ENCODE results near the gene AMOTL2. TPM values are rescaled to one million over a fixed set of nuclear protein-coding genes. Genes with fewer than 3 reads are reported as not detected.

AMOTL2 gene
- total RNA-seq, 2 experiments from 2014 or later = not detected

DNA sequence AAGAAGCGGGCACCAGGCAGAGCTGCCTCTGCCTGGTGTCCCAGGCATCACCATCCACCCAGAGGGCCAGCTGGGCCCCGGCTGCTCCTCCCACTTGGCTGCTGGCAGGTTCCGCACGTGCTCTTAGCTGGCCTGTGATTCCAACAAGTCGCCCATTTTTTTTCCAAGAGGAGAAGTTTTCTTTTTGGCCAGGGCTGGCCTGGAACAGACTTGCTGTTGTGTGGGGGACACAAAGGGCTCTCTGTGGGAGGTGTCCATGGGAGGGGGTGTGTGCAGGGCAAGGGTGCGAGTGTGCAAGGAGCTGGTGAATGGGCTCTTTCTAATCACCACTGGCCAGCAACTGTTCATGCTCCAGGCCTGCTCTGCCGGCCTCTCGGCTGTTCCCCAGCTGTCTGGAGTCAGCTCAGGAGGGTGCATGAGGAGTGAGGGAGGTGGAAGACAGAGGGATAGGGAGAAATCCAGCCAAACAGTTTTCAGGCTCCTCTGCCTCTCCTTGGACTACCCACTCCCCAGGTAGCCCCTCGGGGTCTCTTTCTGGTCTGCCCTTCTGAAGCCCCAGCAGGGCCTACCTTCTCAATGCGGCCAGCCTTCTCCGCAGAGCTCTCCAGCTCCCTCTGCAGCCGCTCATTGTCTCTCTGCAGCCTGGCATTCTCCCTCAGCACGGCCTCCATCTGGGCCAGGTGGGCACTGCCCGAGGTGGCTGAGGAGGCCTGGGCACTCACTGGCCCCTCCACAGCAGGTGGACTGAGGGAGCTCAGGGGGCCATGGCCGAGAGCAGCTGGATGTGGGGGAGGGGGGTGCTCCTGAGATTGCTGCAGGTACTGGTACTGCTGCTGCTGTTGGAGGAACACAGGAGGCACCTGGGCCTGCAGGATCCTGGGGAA, 7.1 kb downstream of the AMOTL2 start:
- no peak overlapping the region for H3K27ac Mint-ChIP-seq
- ATAC-seq (ENCODE audit: low read depth) = no peak

DNA sequence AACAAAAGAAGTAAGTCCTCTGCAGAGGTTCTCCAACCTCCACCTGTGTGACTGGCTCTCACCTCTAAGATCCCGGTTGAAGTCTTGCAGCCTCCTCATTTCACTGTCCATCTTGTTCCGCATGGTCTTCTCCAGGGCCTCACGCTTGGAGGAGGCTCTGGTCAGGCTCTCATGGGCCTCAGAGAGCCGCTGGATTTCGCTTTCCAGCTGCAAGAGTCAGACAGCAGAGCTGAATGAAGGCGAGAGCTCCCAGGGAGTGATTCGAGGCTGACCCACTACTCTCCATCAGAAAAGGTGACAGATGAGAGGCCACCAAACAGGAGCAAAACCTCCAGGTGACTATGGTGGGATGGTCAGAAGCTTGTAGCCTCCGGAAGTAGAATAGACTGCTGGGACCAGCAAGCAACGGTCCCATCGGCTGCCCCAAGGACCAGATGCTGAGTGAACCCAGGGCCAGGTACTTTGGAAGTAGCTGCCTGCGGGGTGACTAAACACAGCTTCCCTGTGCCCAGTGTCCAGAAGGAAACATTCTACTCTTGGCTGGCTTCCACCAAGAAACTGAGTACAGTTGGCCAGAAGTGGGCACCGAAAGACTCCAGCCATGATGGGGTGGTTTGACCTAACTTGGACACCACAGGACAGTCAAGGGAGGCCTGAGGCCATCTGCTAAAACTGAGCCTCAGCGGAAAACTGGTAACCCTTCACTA, 7.9 kb downstream of the AMOTL2 start:
- no peak overlapping the region for H3K27ac Mint-ChIP-seq
- no peaks in the 10 kb centered on the region for H3K36me3 Mint-ChIP-seq
- ATAC-seq (ENCODE audit: low read depth) = no peak
- peaks cover 18% of the 10 kb centered on the region for H3K27me3 Mint-ChIP-seq
- H3K4me3 Mint-ChIP-seq = no peak overlapping the region
- H3K9me3 Mint-ChIP-seq = no peaks in the 10 kb centered on the region
- H3K4me1 Mint-ChIP-seq = peaks cover 13% of the 10 kb centered on the region
- no peak for DNase-seq
- POLR2A ChIA-PET = no interaction called here

More for the DNA sequence above, 7.1 kb downstream of the AMOTL2 start:
- POLR2A ChIA-PET = no interaction called here
- H3K4me3 Mint-ChIP-seq = no peak overlapping the region
- DNase-seq = no peak
- H3K27me3 Mint-ChIP-seq = peaks cover 20% of the 10 kb centered on the region
- H3K4me1 Mint-ChIP-seq = peaks cover 13% of the 10 kb centered on the region
- H3K36me3 Mint-ChIP-seq = no peaks in the 10 kb centered on the region
- H3K9me3 Mint-ChIP-seq = no peaks in the 10 kb centered on the region

DNA sequence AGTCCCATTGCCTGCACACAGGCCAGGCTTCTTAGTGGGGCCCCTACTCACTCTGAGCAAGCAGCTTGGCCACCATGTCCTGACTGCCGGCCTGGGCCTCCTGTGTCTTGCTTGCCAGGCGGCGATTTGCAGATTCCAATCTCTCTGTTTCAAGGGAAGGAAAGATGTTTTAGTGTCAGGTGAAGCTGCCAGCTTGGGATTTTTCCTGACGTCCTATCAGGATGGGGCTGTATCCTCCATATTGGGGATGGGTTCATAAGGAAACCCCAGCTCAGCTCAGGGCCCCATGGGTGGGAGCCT, 8.5 kb downstream of the AMOTL2 start:
- POLR2A ChIA-PET = no interaction called here

DNA sequence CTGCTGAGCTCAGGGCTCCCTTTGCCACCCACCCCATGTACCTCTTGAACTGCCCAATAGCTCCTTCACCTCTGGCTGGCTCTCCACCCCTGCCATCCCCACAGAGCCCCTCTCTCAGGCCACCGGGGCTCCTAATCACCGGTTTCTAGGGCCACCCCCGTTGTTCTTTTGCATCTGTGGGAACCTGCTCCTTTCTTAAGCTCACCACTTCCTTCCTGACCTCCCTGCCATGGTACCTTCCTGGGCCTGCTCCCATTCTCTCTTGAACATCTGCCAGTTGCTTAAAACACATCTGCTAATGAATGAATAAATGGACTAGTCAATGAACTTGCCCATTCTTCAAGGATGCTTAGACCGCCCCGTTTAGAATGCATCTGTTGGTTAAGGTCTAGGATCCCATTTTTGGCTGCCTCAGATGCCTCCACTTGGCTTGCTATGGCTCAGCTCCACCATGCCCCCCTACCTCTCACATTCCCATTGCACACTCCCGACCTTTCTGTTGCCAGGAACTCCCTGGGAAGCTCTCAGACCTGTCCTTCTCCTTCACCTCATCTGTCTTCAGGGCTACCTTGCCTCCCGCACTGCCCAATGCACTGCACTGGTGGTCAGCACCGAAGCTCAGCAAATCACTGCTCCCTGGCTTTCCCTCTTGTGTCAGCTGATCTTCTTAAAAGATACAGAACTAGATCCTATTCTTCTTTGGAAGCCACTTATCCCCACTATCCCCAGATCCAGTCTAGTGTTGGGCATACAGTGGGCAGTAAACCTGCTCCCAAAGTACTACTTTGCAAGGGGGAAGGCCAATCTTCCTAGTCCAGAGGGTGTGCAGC, 9.1 kb downstream of the AMOTL2 start:
- DNase-seq (no peak), ATAC-seq (ENCODE audit: low read depth) (no peak)
- peak overlapping the region; percentile 70 for H3K4me3 Mint-ChIP-seq
- H3K36me3 Mint-ChIP-seq = no peaks in the 10 kb centered on the region
- POLR2A ChIA-PET = no interaction called here
- H3K27ac Mint-ChIP-seq = no peak overlapping the region
- H3K27me3 Mint-ChIP-seq = peaks cover 18% of the 10 kb centered on the region
- H3K9me3 Mint-ChIP-seq = no peaks in the 10 kb centered on the region
- peaks cover 13% of the 10 kb centered on the region for H3K4me1 Mint-ChIP-seq

More for the DNA sequence above, 8.5 kb downstream of the AMOTL2 start:
- Mint-ChIP-seq H3K36me3 (no peaks in the 10 kb centered on the region), H3K4me1 (peaks cover 13% of the 10 kb centered on the region), H3K27ac (no peak overlapping the region), H3K4me3 (no peak overlapping the region), H3K27me3 (peaks cover 18% of the 10 kb centered on the region), H3K9me3 (no peaks in the 10 kb centered on the region)
- ATAC-seq (ENCODE audit: low read depth) (no peak), DNase-seq (no peak)

DNA sequence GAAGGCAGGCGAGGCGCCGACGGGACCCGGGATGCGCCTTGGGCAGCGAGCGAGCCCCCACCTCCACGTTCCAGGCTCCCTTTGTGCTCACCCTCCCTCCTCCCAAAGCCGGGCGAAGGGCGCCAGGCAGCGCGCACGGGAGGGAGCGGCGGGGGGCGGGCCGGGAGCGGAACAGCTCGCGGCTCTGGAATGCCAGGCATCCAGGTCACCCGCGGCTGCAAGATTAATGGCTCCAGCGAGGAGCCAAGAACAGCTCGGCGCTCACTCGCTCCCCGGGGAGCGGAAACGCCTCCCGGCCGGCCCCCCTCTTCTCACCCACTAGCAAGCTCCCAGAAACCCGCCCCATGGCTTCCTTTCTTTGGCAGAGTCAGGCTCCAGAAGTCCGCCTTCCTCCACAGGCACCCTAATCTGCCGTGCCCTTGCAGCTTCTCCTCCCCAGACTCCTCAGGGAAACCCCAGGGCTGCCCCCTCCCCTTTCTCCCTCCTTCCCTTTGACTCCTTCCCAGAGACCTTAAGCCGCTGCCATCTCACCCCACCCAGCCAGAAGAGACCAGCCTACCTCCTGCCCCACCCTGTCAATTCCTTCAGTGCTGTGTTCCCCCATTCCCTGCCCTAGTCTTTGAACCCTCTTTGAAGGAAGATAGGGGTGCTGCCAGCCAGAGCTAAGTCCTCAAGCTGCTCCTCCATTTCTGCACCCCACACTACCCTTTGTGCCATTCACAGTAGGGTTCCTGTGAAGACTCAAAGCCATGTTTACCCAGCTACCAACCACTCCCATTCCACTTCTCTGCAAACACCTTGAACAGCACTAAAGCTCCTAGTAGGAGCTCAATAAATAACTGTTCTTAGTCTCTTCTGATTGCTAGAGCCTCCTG, 9.9 kb downstream of the AMOTL2 start:
- peaks cover 11% of the 10 kb centered on the region for H3K27me3 Mint-ChIP-seq
- POLR2A ChIA-PET = no interaction called here
- ATAC-seq (ENCODE audit: low read depth) (peak; percentile 70), DNase-seq (peak; percentile 49)
- no peaks in the 10 kb centered on the region for H3K36me3 Mint-ChIP-seq
- H3K27ac Mint-ChIP-seq = no peak overlapping the region
- peak overlapping the region; percentile 70 for H3K4me3 Mint-ChIP-seq
- H3K4me1 Mint-ChIP-seq = peaks cover 13% of the 10 kb centered on the region
- H3K9me3 Mint-ChIP-seq = no peaks in the 10 kb centered on the region

DNA sequence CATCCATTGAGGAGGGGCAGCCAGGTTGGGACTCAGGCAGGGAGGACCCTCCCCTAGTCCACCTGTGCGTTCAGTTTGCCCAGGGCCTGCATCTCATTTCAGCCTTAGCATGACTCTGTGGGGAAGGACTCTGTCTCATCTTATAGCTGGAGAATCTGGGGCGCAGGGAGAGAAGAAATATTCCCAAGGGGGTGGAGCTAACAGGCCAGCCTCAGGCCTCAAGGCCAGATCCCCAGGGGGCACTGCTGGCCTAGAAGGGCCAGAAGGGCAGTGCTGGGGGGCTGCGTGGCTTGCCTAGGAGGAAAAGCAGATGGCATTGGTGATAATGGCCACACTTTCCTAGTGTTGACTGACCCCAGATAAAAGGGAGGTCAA, 10.9 kb downstream of the AMOTL2 start:
- Mint-ChIP-seq H3K27me3 (peaks cover 8% of the 10 kb centered on the region), H3K9me3 (no peaks in the 10 kb centered on the region), H3K27ac (no peak overlapping the region), H3K36me3 (no peaks in the 10 kb centered on the region), H3K4me3 (peak overlapping the region; percentile 64), H3K4me1 (peaks cover 13% of the 10 kb centered on the region)
- DNase-seq = no peak
- POLR2A ChIA-PET = no interaction called here
- ATAC-seq (ENCODE audit: low read depth) = no peak

DNA sequence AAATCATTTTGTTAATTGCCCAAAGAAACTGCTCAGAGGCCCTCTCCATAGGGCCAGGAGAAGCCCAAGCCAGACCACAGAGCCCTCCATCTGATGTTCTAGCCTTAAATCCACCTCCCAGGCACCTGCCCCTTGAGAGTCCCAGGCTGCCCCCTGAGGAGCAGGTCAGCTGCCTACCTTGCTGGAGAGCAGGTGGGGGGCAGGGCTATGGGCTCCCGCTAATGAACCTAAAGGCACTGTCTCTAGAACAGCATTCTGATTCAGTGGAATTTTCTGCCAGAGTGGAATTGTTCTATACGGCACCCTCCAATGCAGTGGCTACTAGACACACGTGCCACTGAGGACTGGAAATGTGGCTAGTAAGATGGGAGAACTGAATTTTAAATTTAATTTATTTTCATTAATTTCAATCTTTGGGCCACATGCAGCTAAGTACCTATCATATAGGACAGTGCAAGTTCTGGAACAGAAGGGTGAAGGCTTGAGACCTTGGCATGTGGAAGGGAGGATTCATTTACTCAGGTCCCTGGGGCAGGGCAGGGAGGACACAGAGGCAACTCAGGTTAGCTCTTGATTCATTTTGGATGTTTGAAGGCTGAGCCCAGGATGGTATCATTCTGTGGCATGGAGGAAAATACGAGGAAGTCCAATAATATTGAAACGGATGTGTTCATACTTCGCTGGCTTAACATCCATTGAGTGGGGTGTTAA, 11.4 kb downstream of the AMOTL2 start:
- H3K9me3 Mint-ChIP-seq = no peaks in the 10 kb centered on the region
- H3K27me3 Mint-ChIP-seq = peaks cover 8% of the 10 kb centered on the region
- DNase-seq (no peak), ATAC-seq (ENCODE audit: low read depth) (no peak)
- H3K4me3 Mint-ChIP-seq = no peak overlapping the region
- peaks cover 13% of the 10 kb centered on the region for H3K4me1 Mint-ChIP-seq
- POLR2A ChIA-PET = no interaction called here
- no peak overlapping the region for H3K27ac Mint-ChIP-seq
- no peaks in the 10 kb centered on the region for H3K36me3 Mint-ChIP-seq

DNA sequence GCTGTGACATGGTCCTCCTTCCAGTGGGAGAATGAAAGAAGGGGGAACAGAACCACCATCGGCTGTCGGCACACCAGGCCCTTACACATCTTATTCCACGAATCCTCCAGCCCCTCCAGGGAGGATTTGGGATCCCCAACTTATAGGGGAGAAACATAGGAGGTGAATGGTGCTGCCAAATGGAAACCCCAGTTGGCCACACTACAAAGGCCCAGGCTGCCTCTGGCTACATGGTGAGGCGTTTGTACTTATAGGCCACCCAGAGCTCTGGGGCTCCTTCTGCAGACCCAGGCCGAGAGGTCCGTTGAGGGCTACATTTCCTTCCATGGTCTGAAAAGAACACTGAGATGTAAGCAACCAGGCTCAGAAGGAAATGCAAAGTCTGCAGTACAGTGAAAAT, 12.0 kb downstream of the AMOTL2 start:
- H3K36me3 Mint-ChIP-seq = no peaks in the 10 kb centered on the region
- H3K4me1 Mint-ChIP-seq = peaks cover 13% of the 10 kb centered on the region
- no peak overlapping the region for H3K4me3 Mint-ChIP-seq

DNA sequence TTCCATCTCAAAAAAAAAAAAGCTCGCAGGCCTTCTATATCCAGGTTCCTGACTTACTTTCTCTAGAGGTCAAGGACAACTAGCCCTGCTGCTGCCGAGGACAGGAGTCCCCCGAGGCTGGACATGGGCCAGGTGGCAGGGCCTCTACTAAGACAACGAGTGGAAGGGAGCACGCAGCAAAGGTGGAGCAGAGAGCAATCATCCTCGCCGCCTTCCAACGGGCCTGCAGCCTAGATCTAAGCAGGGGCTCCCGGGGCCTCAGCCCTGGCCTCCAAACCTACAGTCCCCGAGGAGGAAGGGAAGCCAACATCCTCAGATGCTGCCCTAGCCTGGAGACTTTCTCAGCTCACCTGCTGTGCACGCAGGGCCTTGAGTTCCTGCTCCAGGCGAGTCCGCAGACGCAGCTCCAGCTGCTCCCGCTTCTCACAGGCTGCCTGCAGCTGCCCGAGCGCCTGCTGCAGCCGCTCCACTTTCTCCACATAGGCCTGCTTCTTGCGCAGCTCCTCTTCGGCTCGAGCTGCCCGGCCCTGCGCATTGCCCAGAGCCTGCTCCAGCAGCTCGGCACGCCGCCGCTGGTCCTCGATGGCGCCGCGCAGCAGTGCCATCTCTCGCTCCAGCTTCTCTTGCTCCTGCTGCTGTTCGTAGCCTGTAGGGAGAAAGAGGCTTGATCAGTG, 12.9 kb downstream of the AMOTL2 start:
- Mint-ChIP-seq H3K9me3 (no peaks in the 10 kb centered on the region), H3K36me3 (no peaks in the 10 kb centered on the region), H3K27ac (no peak overlapping the region), H3K4me3 (no peak overlapping the region), H3K27me3 (peaks cover 8% of the 10 kb centered on the region), H3K4me1 (peaks cover 13% of the 10 kb centered on the region)
- POLR2A ChIA-PET = no interaction called here
- ATAC-seq (ENCODE audit: low read depth) (no peak), DNase-seq (no peak)

More for the DNA sequence above, 12.0 kb downstream of the AMOTL2 start:
- H3K27ac Mint-ChIP-seq = no peak overlapping the region
- peaks cover 8% of the 10 kb centered on the region for H3K27me3 Mint-ChIP-seq
- no peak for DNase-seq
- no peaks in the 10 kb centered on the region for H3K9me3 Mint-ChIP-seq
- POLR2A ChIA-PET = no interaction called here
- ATAC-seq (ENCODE audit: low read depth) = no peak

DNA sequence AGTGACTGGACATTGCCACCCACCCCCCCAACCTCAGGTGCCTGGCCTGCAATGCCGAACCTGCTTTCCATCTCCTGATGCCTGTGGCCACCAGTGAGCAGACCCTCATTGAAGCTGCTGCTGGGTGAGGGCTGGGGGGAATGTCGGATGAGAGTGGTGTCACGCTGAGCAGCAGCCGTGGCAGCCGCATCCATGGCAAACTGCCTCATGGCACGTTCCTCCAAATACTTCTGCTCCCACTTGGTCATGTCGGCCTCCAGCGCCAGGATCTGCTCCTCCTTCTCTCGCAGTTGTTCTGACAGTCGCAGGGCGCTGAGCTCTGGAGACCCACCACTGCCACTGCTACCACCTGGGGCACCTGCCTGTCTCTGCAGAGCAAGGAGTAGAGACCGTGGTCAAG, 14.2 kb downstream of the AMOTL2 start:
- no peak for DNase-seq
- no peaks in the 10 kb centered on the region for H3K9me3 Mint-ChIP-seq
- H3K36me3 Mint-ChIP-seq = no peaks in the 10 kb centered on the region
- peaks cover 8% of the 10 kb centered on the region for H3K27me3 Mint-ChIP-seq
- POLR2A ChIA-PET = no interaction called here
- H3K4me3 Mint-ChIP-seq = no peak overlapping the region
- H3K27ac Mint-ChIP-seq = no peak overlapping the region
- H3K4me1 Mint-ChIP-seq = peaks cover 8% of the 10 kb centered on the region
- ATAC-seq (ENCODE audit: low read depth) = no peak

DNA sequence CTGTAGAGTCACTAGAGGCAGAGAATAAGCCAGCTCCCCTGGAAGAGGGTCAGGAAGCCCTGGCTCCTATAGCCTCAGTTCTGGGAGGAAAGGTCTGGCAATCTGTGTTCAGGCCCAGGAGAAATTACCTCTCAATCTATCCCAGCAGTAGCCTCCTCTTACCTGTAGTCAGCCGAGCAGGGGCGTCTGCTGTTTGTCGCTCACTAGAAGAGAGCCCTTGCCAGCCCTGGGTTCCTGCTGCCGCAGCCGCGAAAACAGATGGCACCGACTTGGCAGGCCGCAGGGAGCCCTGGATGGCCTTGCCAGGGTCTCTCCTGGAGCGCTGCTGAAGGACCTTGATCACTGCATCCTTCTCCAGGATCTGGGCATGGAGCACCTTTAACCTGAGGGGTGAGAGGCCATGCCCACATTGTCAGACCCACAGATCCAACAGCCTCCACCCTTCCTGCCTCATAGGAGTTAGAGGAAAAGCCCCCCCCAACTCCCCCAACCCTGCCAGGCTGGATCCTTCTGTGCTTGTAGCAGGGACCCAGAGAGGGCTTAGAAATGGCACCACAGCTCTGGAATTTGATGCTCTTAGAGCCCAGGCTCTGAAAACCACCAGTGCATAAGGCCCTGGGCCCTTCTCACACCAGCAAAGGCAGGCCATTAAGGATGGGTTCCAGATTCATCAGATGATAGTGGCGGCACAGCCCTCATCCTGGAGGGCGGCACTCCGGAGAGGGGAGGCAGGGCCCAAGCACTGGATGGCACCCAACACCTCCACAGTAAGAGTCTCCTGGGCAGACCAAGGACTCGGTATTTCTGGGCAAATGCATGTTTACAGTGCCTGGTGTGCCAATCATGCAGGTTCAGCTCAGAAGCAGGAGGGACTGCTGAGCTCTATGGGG, 14.9 kb downstream of the AMOTL2 start:
- H3K27me3 Mint-ChIP-seq = peaks cover 8% of the 10 kb centered on the region
- POLR2A ChIA-PET = no interaction called here
- H3K4me1 Mint-ChIP-seq = peaks cover 2% of the 10 kb centered on the region
- no peak overlapping the region for H3K27ac Mint-ChIP-seq
- no peak for ATAC-seq (ENCODE audit: low read depth)
- H3K9me3 Mint-ChIP-seq = no peaks in the 10 kb centered on the region
- no peak overlapping the region for H3K4me3 Mint-ChIP-seq
- DNase-seq = no peak
- no peaks in the 10 kb centered on the region for H3K36me3 Mint-ChIP-seq
